ENCODE data around the gene UGP2. TPM values are rescaled to one million over a fixed set of nuclear protein-coding genes. Genes with fewer than 3 reads are reported as not detected.
A peak's percentile ranks its signal among the peaks of the same experiment; 100 is the strongest.

Gene UGP2
- total RNA-seq: 99.5 to 112 TPM (median 105 TPM) in 3 replicates
- long read RNA-seq, transcript UGP2-202 (10 exons, 2,136 nt): minor isoform, 29 of 114 reads
- long read RNA-seq, transcript UGP2-201 (10 exons, 2,338 nt): major isoform, 66 of 114 reads
- long read RNA-seq, partial matches to known transcripts: 4 of 114 reads
- long read RNA-seq, other reads (novel, unspliced or antisense): 11 of 114 reads

DNA sequence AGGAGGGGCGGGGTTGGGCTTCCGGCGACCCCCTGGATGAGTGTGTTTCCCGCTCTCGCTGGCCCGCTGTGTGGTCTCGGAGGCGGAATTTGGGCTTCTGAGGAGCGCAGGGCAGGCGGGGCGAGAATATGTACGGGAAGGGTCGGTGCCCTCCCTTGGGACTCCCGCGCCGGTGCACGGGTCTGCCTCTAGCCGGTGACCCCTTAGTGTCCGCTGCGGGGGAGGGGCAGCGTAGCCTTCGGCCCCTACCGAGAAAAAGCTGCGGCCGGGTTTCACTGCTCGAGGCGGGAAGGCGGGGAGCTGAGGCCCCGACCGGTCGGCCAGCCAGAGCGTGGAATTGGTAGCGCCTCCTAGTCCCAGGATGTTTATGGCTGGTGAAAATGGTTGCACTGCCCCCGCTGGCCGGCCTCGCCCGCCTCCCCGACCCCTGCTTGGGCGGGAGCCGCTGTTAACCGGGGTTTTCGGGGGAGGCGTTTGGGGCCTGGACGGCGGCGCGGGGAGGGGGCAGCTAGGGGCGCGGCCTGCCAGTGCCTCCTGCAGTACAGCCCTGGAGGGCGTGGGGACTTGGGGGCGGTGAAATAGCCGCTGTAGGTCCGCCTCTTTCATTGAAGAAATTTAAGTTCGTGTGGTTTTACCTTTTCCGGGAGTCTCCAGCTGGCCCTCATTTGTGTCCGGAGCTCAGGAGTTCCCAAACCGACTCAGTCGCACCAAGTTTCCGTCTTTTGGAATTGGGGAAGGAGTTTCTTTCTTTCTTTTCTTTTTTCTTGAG, at the start of gene UGP2:
Gene UGP2 (plus strand): TSS at position 643 of the 769 bp plus-strand sequence. CDS start 290 bp downstream, outside the sequence.
- peak; percentile 95 for DNase-seq (ENCODE audit: low spot score)
- Mint-ChIP-seq H3K4me1 (ENCODE audit: low read depth) (peaks cover 52% of the 10 kb centered on the region), H3K27ac (ENCODE audit: unreplicated experiment) (peak within 1 kb of the TSS; percentile 98), H3K9me3 (ENCODE audit: low read depth) (no peaks in the 10 kb centered on the region), H3K36me3 (ENCODE audit: low read depth) (no peaks in the 10 kb centered on the region), H3K4me3 (ENCODE audit: unreplicated experiment) (peak within 1 kb of the TSS; percentile 97), H3K27me3 (ENCODE audit: low read depth) (no peaks in the 10 kb centered on the region)
- TF ChIP-seq, protein P1, sequence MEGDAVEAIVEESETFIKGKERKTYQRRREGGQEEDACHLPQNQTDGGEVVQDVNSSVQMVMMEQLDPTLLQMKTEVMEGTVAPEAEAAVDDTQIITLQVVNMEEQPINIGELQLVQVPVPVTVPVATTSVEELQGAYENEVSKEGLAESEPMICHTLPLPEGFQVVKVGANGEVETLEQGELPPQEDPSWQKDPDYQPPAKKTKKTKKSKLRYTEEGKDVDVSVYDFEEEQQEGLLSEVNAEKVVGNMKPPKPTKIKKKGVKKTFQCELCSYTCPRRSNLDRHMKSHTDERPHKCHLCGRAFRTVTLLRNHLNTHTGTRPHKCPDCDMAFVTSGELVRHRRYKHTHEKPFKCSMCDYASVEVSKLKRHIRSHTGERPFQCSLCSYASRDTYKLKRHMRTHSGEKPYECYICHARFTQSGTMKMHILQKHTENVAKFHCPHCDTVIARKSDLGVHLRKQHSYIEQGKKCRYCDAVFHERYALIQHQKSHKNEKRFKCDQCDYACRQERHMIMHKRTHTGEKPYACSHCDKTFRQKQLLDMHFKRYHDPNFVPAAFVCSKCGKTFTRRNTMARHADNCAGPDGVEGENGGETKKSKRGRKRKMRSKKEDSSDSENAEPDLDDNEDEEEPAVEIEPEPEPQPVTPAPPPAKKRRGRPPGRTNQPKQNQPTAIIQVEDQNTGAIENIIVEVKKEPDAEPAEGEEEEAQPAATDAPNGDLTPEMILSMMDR (IDR thresholded peaks at IDR 0.05): peak; percentile 74

DNA sequence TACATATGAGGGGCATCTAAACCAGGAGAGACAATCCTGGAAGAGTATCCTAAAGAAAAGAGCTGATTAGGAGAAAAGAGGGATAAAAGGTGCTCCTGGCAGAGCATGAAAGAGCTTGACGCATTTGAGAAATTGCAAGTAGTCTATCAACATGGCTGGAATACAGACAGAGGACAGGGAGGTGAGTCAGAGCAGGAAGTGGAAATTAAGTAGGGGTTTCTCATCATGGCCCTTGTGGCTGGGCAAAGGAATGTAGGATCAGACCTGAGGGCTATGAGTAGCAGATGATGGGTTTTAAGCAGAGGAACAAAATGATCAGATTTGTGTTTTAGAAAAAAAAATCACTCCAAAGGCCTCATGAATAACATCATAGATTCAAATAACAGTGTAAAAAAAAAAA, 49.2 kb upstream of the UGP2 start:
- H3K4me1 Mint-ChIP-seq (ENCODE audit: low read depth): peaks cover 45% of the 10 kb centered on the region
- H3K4me3 Mint-ChIP-seq (ENCODE audit: unreplicated experiment): no peak overlapping the region
- no peaks in the 10 kb centered on the region for H3K9me3 Mint-ChIP-seq (ENCODE audit: low read depth)
- no peaks in the 10 kb centered on the region for H3K27me3 Mint-ChIP-seq (ENCODE audit: low read depth)
- TF ChIP-seq, protein P1 (IDR thresholded peaks at IDR 0.05): no peak
- no peak for DNase-seq (ENCODE audit: low spot score)
- peak overlapping the region; percentile 73 for H3K27ac Mint-ChIP-seq (ENCODE audit: unreplicated experiment)
- peaks cover under 1% of the 10 kb centered on the region for H3K36me3 Mint-ChIP-seq (ENCODE audit: low read depth)

DNA sequence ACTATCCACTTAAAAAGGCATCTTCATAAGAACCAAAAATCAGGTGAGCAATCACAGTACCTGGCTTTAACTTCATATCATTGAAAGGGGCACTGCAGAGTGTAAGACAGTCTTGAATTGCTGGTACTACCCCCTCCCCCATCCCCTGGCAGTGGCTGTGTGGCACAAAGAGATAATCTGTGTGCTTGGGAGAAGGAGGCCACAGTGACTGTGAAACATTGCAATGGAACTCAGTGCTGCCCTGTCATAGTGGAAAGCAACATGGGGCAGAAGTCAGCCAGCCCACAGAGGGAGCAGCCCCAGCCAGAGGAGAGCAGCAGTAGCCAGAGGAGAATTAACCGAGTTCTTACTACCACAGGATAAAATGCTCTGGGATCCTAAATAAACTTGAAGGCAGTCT, 45.3 kb upstream of the UGP2 start:
- H3K27me3 Mint-ChIP-seq (ENCODE audit: low read depth): no peaks in the 10 kb centered on the region
- no peak overlapping the region for H3K4me3 Mint-ChIP-seq (ENCODE audit: unreplicated experiment)
- H3K9me3 Mint-ChIP-seq (ENCODE audit: low read depth): no peaks in the 10 kb centered on the region
- no peak for DNase-seq (ENCODE audit: low spot score)
- H3K4me1 Mint-ChIP-seq (ENCODE audit: low read depth): peaks cover 14% of the 10 kb centered on the region
- H3K27ac Mint-ChIP-seq (ENCODE audit: unreplicated experiment): no peak overlapping the region
- TF ChIP-seq, protein P1 (IDR thresholded peaks at IDR 0.05): no peak
- H3K36me3 Mint-ChIP-seq (ENCODE audit: low read depth): peaks cover 2% of the 10 kb centered on the region

DNA sequence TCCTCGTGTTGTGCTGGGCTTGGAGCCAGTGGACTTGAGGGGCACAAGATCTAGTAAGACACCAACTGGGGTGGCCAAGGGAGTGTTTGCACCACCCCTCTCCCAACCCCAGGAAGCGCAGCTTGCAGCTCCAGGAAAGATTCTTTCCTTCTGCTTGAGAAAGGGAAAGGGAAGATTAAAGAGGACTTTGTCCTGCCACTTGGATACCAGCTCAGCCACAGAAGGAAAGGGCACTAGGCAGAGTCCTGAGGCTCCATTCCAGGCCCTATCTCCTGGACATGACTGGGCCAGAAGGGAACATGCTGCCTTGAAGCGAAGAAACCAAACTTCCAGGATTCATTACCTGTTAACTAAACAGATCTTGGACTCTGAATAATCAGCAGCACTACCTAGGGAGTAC, 44.9 kb upstream of the UGP2 start:
- no peak for DNase-seq (ENCODE audit: low spot score)

DNA sequence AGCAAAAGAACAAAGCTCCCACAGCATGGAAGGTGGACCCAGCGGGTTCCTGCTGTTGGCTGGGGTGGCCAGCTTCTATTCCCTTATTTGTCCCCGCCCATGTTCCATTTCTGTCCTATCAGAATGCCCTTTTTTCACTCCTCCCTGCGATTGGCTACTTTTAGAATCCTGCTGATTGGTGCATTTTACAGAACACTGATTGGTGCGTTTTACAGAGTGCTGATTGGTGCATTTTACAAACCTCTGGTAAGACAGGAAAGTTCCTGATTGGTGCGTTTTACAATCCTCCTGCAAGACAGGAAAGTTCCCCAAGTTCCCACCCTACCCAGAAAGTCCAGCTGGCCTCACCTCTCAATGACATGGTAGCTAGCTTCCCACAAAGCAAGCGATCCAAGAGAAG, 40.2 kb upstream of the UGP2 start:
- Mint-ChIP-seq H3K27me3 (ENCODE audit: low read depth) (no peaks in the 10 kb centered on the region), H3K4me3 (ENCODE audit: unreplicated experiment) (no peak overlapping the region), H3K9me3 (ENCODE audit: low read depth) (peaks cover 3% of the 10 kb centered on the region), H3K4me1 (ENCODE audit: low read depth) (no peaks in the 10 kb centered on the region), H3K36me3 (ENCODE audit: low read depth) (peaks cover 5% of the 10 kb centered on the region), H3K27ac (ENCODE audit: unreplicated experiment) (no peak overlapping the region)
- TF ChIP-seq, protein P1 (IDR thresholded peaks at IDR 0.05): no peak
- DNase-seq (ENCODE audit: low spot score): no peak

More for the DNA sequence above, 44.9 kb upstream of the UGP2 start:
- Mint-ChIP-seq H3K9me3 (ENCODE audit: low read depth) (peaks cover 3% of the 10 kb centered on the region), H3K27me3 (ENCODE audit: low read depth) (no peaks in the 10 kb centered on the region), H3K4me3 (ENCODE audit: unreplicated experiment) (no peak overlapping the region), H3K4me1 (ENCODE audit: low read depth) (peaks cover 12% of the 10 kb centered on the region), H3K36me3 (ENCODE audit: low read depth) (peaks cover 2% of the 10 kb centered on the region), H3K27ac (ENCODE audit: unreplicated experiment) (no peak overlapping the region)
- TF ChIP-seq, protein P1 (IDR thresholded peaks at IDR 0.05): no peak

Data from chondrocyte (in vitro differentiated cells).